Measurements from ENCODE around the gene HNF4A.
A peak's percentile ranks its signal among the peaks of the same experiment; 100 is the strongest.

HNF4A gene

GRCh38 chr20:44475694-44476560, 120.4 kb downstream of the HNF4A start, which contains the start of gene TTPAL:
Gene TTPAL, plus strand, starts transcription at chr20:44475874. Its CDS starts 4,126 bp downstream, at chr20:44480000.
- DNase-seq = peak; percentile 96

- DNase-seq = no peak
Observed at GRCh38 chr20:44477151-44477550, 121.7 kb downstream of the HNF4A start.

GRCh38 chr20:44478206-44478605, 122.7 kb downstream of the HNF4A start:
- DNase-seq = no peak

- DNase-seq = no peak
Observed at GRCh38 chr20:44479643-44480042, 124.1 kb downstream of the HNF4A start.

- no peak for DNase-seq
Observed at GRCh38 chr20:44480097-44480496, 124.6 kb downstream of the HNF4A start.

GRCh38 chr20:44481719-44482416, 126.4 kb downstream of the HNF4A start:
- no peak for DNase-seq

- no peak for DNase-seq
Observed at GRCh38 chr20:44483112-44483511, 127.6 kb downstream of the HNF4A start.
